Measurements from ENCODE around the gene ARL10.

Gene ARL10

GRCh38 chr5:176416965-176417364, 51.7 kb downstream of the ARL10 start:
- ChIA-PET POLR2A (ENCODE audit: low non-redundant PET) (interaction anchor here (0.6 kb wide), 1 partner anchor 197 kb away, joined by 5 read pairs; no protein-coding TSS in a partner anchor), CTCF (interaction anchor here (0.5 to 3.2 kb wide), 18 partner anchors 8 to 687 kb away, joined by 3 to 31 read pairs (median 3); partner anchors contain the start of genes FAF2, HIGD2A, NOP16 and RNF44)
- peak overlapping the region; percentile 99 for H3K27ac ChIP-seq
- TF ChIP-seq CTCF (conservative IDR thresholded peaks at IDR 0.05; ENCODE audit: low read depth), result no peak
- DNase-seq (ENCODE audit: low spot score), result no peak

GRCh38 chr5:176418251-176418650, 53.0 kb downstream of the ARL10 start:
- ChIA-PET POLR2A (ENCODE audit: low non-redundant PET) (interaction anchor here (0.9 to 1.3 kb wide), 2 partner anchors 29 to 126 kb away, joined by 3 to 4 read pairs; partner anchors contain the start of gene FAF2), CTCF (interaction anchor here (0.9 to 3.2 kb wide), 3 partner anchors 29 to 160 kb away, joined by 3 to 31 read pairs (median 18); partner anchors contain the start of gene FAF2)
- DNase-seq (ENCODE audit: low spot score), result no peak
- peak overlapping the region; percentile 27; the same call in 1 of the 2 replicates for H3K27ac ChIP-seq
- no peak for TF ChIP-seq CTCF (conservative IDR thresholded peaks at IDR 0.05; ENCODE audit: low read depth)

GRCh38 chr5:176420086-176420485, 54.8 kb downstream of the ARL10 start:
- ChIA-PET POLR2A (ENCODE audit: low non-redundant PET) (no interaction called here), CTCF (no interaction called here)
- DNase-seq (ENCODE audit: low spot score), result no peak
- H3K27ac ChIP-seq, result no peak overlapping the region
- no peak for TF ChIP-seq CTCF (conservative IDR thresholded peaks at IDR 0.05; ENCODE audit: low read depth)

GRCh38 chr5:176420972-176421544, 55.8 kb downstream of the ARL10 start:
- ChIA-PET CTCF (interaction anchor here (0.6 kb wide), 2 partner anchors 210 to 432 kb away, joined by 3 to 4 read pairs; no protein-coding TSS in a partner anchor), POLR2A (ENCODE audit: low non-redundant PET) (no interaction called here)
- TF ChIP-seq CTCF (conservative IDR thresholded peaks at IDR 0.05; ENCODE audit: low read depth), result no peak
- DNase-seq (ENCODE audit: low spot score), result no peak
- no peak overlapping the region for H3K27ac ChIP-seq

- no peak overlapping the region for H3K27ac ChIP-seq
- no peak for TF ChIP-seq CTCF (conservative IDR thresholded peaks at IDR 0.05; ENCODE audit: low read depth)
- DNase-seq (ENCODE audit: low spot score), result no peak
- CTCF ChIA-PET, result interaction anchor here (0.6 kb wide), 1 partner anchor 23 kb away, joined by 4 read pairs; no protein-coding TSS in a partner anchor
- POLR2A ChIA-PET (ENCODE audit: low non-redundant PET), result interaction anchor here (0.6 kb wide), 1 partner anchor 17 kb away, joined by 3 read pairs; no protein-coding TSS in a partner anchor
Observed at GRCh38 chr5:176424181-176424580, 58.9 kb downstream of the ARL10 start.

- POLR2A ChIA-PET (ENCODE audit: low non-redundant PET), result no interaction called here
- DNase-seq (ENCODE audit: low spot score), result no peak
- TF ChIP-seq CTCF (conservative IDR thresholded peaks at IDR 0.05; ENCODE audit: low read depth), result no peak
- CTCF ChIA-PET, result no interaction called here
- H3K27ac ChIP-seq, result no peak overlapping the region
Observed at GRCh38 chr5:176425138-176425537, 59.9 kb downstream of the ARL10 start.
